GM12874 (cell line): ENCODE data around the gene GRK5.

Experiments used
- CTCF ChIP-seq: IDR thresholded peaks from 2 replicates; pipeline ENCODE4 v1.5.1; 2011; ENCODE audit warnings: low read depth, mild to moderate bottlenecking, control low read depth, low read length, moderate library complexity; ENCODE audit not compliant: insufficient read depth

The GRK5 gene

GRCh38 chr10:119503821-119504220, 296.4 kb downstream of the GRK5 start:
- no peak for TF ChIP-seq CTCF

DNA sequence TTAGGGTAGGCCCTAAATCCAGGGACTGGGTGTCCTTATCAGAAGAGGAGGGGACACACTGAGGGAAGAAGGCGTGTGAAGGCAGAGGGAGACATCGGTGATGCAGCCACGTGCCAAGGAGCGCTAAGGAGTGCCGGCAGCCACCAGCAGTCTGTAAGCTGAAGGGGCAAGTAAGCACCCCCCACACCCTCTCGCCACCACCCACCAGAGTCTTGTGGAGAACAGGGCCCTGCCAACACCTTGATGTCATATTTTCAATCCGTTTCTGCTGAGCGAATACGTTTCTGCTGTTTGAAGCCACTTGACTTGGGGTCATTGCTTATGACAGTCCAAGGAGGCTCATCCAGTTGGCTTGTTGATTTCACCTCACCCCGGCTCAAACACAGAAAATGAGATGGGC, 297.3 kb downstream of the GRK5 start:
- no peak for TF ChIP-seq CTCF

DNA sequence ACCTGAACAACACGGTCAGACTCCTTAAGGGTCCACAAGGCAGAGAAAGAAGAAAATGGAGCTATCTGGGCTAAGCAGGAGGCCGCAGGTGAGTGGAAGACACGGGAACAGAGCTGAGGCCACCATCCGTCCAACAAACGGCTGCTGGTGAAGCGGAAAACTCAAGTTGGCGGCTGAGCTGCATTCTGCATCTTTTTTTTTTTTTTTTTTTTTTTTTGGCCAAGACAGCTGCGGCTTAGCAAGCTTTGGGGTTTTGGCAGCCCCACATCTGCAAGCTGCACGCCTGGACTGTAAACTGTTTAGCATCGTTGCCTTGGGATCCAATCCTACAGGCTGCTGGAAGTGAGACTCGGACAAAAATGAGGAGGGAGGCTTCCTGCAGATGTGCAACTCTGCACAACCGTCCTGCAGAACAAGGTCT, 297.8 kb downstream of the GRK5 start:
- no peak for TF ChIP-seq CTCF
